ENCODE data around the gene PNKD.

PNKD gene, protein sequence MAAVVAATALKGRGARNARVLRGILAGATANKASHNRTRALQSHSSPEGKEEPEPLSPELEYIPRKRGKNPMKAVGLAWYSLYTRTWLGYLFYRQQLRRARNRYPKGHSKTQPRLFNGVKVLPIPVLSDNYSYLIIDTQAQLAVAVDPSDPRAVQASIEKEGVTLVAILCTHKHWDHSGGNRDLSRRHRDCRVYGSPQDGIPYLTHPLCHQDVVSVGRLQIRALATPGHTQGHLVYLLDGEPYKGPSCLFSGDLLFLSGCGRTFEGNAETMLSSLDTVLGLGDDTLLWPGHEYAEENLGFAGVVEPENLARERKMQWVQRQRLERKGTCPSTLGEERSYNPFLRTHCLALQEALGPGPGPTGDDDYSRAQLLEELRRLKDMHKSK

DNA sequence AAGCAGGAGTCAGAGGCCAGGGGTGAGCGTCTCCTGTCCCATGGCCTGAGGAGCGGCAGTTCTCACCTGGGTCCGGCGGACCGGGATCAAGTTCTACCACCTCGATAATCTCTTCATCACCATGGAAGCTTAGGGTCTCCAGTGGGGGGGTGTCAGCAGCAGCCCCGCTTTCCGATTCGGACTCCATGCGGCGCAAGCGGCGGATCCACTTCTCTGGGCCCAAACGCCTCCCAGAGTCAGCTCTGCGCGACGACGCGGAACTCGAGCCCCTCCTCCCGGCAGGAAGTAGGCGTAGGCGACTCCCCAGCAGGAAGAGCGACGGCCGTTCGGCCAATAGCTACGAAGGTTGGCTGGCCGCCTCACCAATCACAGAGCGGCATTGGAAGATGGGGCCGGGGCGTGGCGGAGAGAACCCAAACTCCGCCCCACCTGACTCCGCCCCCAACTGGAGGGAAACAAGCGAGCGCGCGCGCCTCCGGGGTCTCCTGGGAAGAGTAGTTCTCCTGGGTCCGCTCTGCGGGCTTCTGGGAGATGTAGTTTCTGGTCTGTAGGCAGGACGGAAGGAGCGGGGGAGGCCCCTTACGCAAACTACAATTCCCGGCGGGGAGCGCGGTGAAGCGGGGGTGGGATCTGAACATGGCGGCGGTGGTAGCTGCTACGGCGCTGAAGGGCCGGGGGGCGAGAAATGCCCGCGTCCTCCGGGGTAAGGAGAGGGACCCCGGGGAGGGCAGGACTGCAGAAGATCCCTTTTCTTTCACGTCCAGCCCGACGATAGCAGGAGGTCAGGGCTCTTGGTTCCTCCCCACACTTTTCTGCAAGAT, at the start of gene PNKD, which contains the start of gene AAMP:
Gene PNKD (plus strand): TSS at position 620 of the 821 bp plus-strand sequence. CDS start 17 bp downstream, at position 637.
Gene AAMP (minus strand): TSS at position 238 of the 821 bp plus-strand sequence. CDS start 51 bp downstream, at position 187.
- H3K4me3 Mint-ChIP-seq = peak within 1 kb of the TSS; percentile 88 to 90 (median 89)
- H3K27ac Mint-ChIP-seq = peak within 1 kb of the TSS; percentile 5 to 88 (median 78)
- H3K9me3 Mint-ChIP-seq = no peaks in the 10 kb centered on the region
- H3K27me3 Mint-ChIP-seq (ENCODE audit: low read depth) = no peaks in the 10 kb centered on the region
- peaks cover 38% of the 10 kb centered on the region for H3K36me3 Mint-ChIP-seq (ENCODE audit: low read depth)
- H3K4me1 Mint-ChIP-seq = peaks cover 27% of the 10 kb centered on the region
- TF ChIP-seq, protein P1, sequence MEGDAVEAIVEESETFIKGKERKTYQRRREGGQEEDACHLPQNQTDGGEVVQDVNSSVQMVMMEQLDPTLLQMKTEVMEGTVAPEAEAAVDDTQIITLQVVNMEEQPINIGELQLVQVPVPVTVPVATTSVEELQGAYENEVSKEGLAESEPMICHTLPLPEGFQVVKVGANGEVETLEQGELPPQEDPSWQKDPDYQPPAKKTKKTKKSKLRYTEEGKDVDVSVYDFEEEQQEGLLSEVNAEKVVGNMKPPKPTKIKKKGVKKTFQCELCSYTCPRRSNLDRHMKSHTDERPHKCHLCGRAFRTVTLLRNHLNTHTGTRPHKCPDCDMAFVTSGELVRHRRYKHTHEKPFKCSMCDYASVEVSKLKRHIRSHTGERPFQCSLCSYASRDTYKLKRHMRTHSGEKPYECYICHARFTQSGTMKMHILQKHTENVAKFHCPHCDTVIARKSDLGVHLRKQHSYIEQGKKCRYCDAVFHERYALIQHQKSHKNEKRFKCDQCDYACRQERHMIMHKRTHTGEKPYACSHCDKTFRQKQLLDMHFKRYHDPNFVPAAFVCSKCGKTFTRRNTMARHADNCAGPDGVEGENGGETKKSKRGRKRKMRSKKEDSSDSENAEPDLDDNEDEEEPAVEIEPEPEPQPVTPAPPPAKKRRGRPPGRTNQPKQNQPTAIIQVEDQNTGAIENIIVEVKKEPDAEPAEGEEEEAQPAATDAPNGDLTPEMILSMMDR (IDR thresholded peaks at IDR 0.05; ENCODE audit: unreplicated experiment in 3 of 3) = no peak

DNA sequence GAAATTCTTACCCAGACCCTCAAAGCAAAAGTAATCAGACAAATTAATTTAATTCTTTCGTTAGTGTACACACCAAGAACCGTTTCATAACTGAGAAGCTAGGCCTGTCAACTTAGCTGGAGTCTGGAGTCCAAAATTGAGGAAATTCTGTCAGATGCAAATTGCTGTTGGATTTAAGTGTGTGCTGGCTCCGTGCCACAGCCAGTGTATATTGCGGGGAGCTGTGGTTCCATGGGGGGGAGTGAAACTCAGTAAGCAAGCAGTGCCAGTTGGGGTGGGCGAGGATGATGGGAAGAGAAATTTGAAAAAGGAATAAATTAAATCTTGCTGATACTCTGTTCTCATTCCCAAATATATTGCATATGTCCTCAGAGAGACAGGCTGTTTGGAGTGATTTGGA, 49.3 kb upstream of the PNKD start:
- Mint-ChIP-seq H3K36me3 (ENCODE audit: low read depth) (peaks cover 30% of the 10 kb centered on the region), H3K27ac (no peak overlapping the region), H3K9me3 (no peaks in the 10 kb centered on the region), H3K4me3 (no peak overlapping the region), H3K27me3 (ENCODE audit: low read depth) (peaks cover 6% of the 10 kb centered on the region), H3K4me1 (peaks cover 48% of the 10 kb centered on the region)
- TF ChIP-seq, protein P1 (IDR thresholded peaks at IDR 0.05; ENCODE audit: unreplicated experiment in 3 of 3) = no peak

DNA sequence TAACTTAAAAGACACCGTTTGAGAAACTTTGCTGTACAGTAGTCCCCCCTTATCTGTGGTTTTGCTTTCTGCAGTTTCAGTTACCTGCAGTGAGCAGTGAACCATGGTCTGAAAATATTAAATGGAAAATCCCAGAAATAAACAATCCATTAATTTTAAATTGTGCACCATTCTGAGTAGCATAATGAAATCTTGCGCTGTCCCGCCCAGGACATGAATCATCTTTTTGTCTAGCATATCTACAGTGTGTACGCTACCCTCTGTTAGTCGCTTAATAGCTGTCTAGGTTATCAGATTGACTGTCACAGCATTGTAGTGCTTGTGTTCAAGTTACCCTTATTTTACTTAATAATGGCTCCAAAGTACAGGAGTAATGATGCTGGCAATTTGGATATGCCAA, 47.3 kb upstream of the PNKD start:
- Mint-ChIP-seq H3K27me3 (ENCODE audit: low read depth) (peaks cover under 1% of the 10 kb centered on the region), H3K4me3 (no peak overlapping the region), H3K36me3 (ENCODE audit: low read depth) (peaks cover 43% of the 10 kb centered on the region), H3K4me1 (peaks cover 39% of the 10 kb centered on the region), H3K9me3 (no peaks in the 10 kb centered on the region), H3K27ac (no peak overlapping the region)
- TF ChIP-seq, protein P1 (IDR thresholded peaks at IDR 0.05; ENCODE audit: unreplicated experiment in 3 of 3) = no peak

DNA sequence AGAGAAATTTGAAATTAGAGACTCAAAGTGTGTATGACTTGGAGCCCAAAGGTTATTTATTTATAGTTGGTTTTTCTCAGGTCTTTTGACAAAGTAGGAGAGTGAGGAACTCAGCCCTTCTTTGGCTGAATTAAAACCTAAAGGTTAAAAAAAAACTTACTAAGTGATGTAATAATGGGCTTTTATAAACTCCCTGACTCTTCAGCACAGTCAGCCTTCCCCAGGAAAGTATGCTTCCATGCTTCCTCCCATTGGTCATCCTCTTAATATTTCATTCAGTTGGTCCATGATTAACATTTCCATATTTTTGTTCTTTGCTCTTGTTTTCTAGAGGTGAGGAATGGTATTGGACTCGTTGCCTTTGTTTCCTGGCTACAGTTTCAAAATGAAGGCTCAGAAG, 46.1 kb upstream of the PNKD start:
- Mint-ChIP-seq H3K27me3 (ENCODE audit: low read depth) (no peaks in the 10 kb centered on the region), H3K36me3 (ENCODE audit: low read depth) (peaks cover 52% of the 10 kb centered on the region), H3K9me3 (no peaks in the 10 kb centered on the region), H3K4me3 (no peak overlapping the region), H3K4me1 (peaks cover 28% of the 10 kb centered on the region), H3K27ac (no peak overlapping the region)
- TF ChIP-seq, protein P1 (IDR thresholded peaks at IDR 0.05; ENCODE audit: unreplicated experiment in 3 of 3) = no peak

DNA sequence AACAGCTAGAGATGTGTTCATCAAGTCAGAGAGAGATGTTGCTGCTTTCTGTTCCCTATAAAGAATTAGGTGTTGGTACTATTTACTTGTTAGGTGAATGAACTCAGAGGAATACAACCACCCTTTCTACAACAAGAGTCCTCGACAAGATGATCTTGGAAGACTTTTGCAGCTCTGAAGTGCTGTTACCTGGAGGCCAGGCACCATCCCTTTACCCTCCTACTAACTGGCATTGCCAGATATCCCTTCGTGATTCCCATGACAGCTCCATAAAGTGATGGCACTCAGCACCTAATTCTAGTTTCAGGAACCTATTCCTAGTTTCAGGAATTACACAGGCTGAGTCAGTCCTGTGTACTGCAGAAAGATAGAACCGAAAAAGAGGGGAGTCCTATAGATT, 43.4 kb upstream of the PNKD start:
- no peak overlapping the region for H3K4me3 Mint-ChIP-seq
- TF ChIP-seq, protein P1 (IDR thresholded peaks at IDR 0.05; ENCODE audit: unreplicated experiment in 3 of 3) = no peak
- no peaks in the 10 kb centered on the region for H3K9me3 Mint-ChIP-seq
- H3K4me1 Mint-ChIP-seq = peaks cover 4% of the 10 kb centered on the region
- peaks cover 58% of the 10 kb centered on the region for H3K36me3 Mint-ChIP-seq (ENCODE audit: low read depth)
- no peak overlapping the region for H3K27ac Mint-ChIP-seq
- no peaks in the 10 kb centered on the region for H3K27me3 Mint-ChIP-seq (ENCODE audit: low read depth)

Data from nephron (organoid).